DOHH2 (cell line): ENCODE results near the gene DDX21.
"Not testable (repeated sequence)": the region's sequence is repeated elsewhere in the genome, so short reads cannot be mapped to it uniquely, and the experiment has no call there.

Source experiments
- CTCF ChIP-seq: fragments of 200-600 bp; sonication (generic); IDR thresholded peaks from one replicate; pipeline ENCODE4 v1.5.1; 2014; ENCODE audit warnings: antibody characterized with exemption, mild to moderate bottlenecking, low read depth, low read length; ENCODE audit not compliant: poor library complexity, severe bottlenecking
- EZH2phosphoT487 ChIP-seq: fragments of 200-600 bp; sonication (generic); IDR thresholded peaks from 2 replicates; pipeline ENCODE4 v1.6.1; 2017; ENCODE audit warnings: borderline replicate concordance, mild to moderate bottlenecking, antibody characterized with exemption, low read length, moderate library complexity, mixed read lengths

GRCh38 chr10:68929157-68929556 lies 26.8 kb upstream of the DDX21 start:
- TF ChIP-seq CTCF, EZH2phosphoT487: not testable (repeated sequence)
